AML-193 (cell line): ENCODE results near the gene COBL.

Experiments
- DNase-seq, 2 experiments: peaks; one replicate each; lab custom pipeline; 2025; lab: John Stamatoyannopoulos, UW

COBL gene

GRCh38 chr7:51189777-51190176, 126.8 kb downstream of the COBL start:
- DNase-seq: no peak

GRCh38 chr7:51188987-51189386, 127.6 kb downstream of the COBL start:
- DNase-seq: no peak

- DNase-seq: no peak
Observed at GRCh38 chr7:51187941-51188340, 128.7 kb downstream of the COBL start.

GRCh38 chr7:51186531-51186930, 130.1 kb downstream of the COBL start:
- no peak for DNase-seq

GRCh38 chr7:51182636-51183166, 133.9 kb downstream of the COBL start:
- DNase-seq: no peak

- no peak for DNase-seq
Observed at GRCh38 chr7:51180092-51180491, 136.5 kb downstream of the COBL start.

- DNase-seq: no peak
Observed at GRCh38 chr7:51175992-51176388, 140.6 kb downstream of the COBL start.

- DNase-seq: no peak
Observed at GRCh38 chr7:51175316-51175991, 141.2 kb downstream of the COBL start.

GRCh38 chr7:51165337-51165736, 151.3 kb downstream of the COBL start:
- no peak for DNase-seq

- DNase-seq: peak; percentile 50 to 70
Observed at GRCh38 chr7:51162724-51163329, 153.8 kb downstream of the COBL start.

- no peak for DNase-seq
Observed at GRCh38 chr7:51161937-51162336, 154.7 kb downstream of the COBL start.

- peak; percentile 10 to 24 for DNase-seq
Observed at GRCh38 chr7:51160990-51161615, 155.5 kb downstream of the COBL start.

- DNase-seq: no peak
Observed at GRCh38 chr7:51160411-51160810, 156.2 kb downstream of the COBL start.

- no peak for DNase-seq
Observed at GRCh38 chr7:51158742-51159445, 157.7 kb downstream of the COBL start.

- no peak for DNase-seq
Observed at GRCh38 chr7:51158211-51158610, 158.4 kb downstream of the COBL start.

- DNase-seq: no peak
Observed at GRCh38 chr7:51154201-51154600, 162.4 kb downstream of the COBL start.

- DNase-seq: no peak
Observed at GRCh38 chr7:51152706-51153200, 163.9 kb downstream of the COBL start.

GRCh38 chr7:51151455-51151854, 165.2 kb downstream of the COBL start:
- DNase-seq: no peak

- no peak for DNase-seq
Observed at GRCh38 chr7:51150193-51150592, 166.4 kb downstream of the COBL start.

GRCh38 chr7:51148216-51148615, 168.4 kb downstream of the COBL start:
- DNase-seq: no peak

- DNase-seq: no peak
Observed at GRCh38 chr7:51146816-51147586, 169.6 kb downstream of the COBL start.

- DNase-seq: no peak
Observed at GRCh38 chr7:51144178-51144577, 172.4 kb downstream of the COBL start.
